Prostate gland (tissue), 2 donors: ENCODE measurements around the gene TTBK2.

Experiments used
- CTCF ChIP-seq, 4 experiments: fragments of 200-600 bp in 2 of 4; fragments of 450-650 bp in 2 of 4; sonication (generic) in 2 of 4; IDR thresholded peaks; 1 replicate in 3 of 4; 2 replicates in 1 of 4; pipeline ENCODE4 v1.5.1; 2016 to 2019; ENCODE audit warnings: antibody characterized with exemption in 4 of 4, mild to moderate bottlenecking in 2 of 4, moderate library complexity in 2 of 4
- POLR2A ChIP-seq: fragments of 450-650 bp; IDR thresholded peaks from one replicate; pipeline ENCODE4 v1.6.1; 2016; ENCODE audit warnings: antibody characterized with exemption, mild to moderate bottlenecking

- TF ChIP-seq CTCF (IDR thresholded peaks at IDR 0.05) (no peak), POLR2A (no peak)
Measured at GRCh38 chr15:42803436-42803835, 117.1 kb downstream of the TTBK2 start.
